Erythroblast (primary cell): ENCODE measurements around the gene AK8.

ENCODE experiments used
- GATA1 ChIP-seq: IDR thresholded peaks from 2 replicates; pipeline ENCODE4 v1.6.1; 2011; ENCODE audit warnings: low read depth, mild to moderate bottlenecking, control low read depth, low read length, moderate library complexity
- POLR2A ChIP-seq: IDR thresholded peaks from 2 replicates; pipeline ENCODE4 v1.6.1; 2011; ENCODE audit warnings: mild to moderate bottlenecking, low read length

- TF ChIP-seq POLR2A (no peak), GATA1 (no peak)
Measured at GRCh38 chr9:132858751-132859150, 19.3 kb downstream of the AK8 start.
